Epithelial cell of esophagus (primary cell): ENCODE data around the gene CTSS.

Experiments
- DNase-seq: peaks from one replicate; pipeline ENCODE4 v3.0.0; 2010; ENCODE audit warnings: low read depth
- H3K4me3 ChIP-seq: 2 replicates; pipeline ENCODE4 v1.5.1; 2011; ENCODE audit warnings: mild to moderate bottlenecking, low read length, control low read depth
- CTCF ChIP-seq: IDR thresholded peaks from 2 replicates; pipeline ENCODE4 v1.5.1; 2011; ENCODE audit warnings: low read depth, mild to moderate bottlenecking, low read length, control low read depth, inconsistent platforms; ENCODE audit not compliant: insufficient read depth; ENCODE audit errors: missing control alignments

Gene CTSS

GRCh38 chr1:150765296-150765976, at the start of gene CTSS:
TSS of gene CTSS (minus strand) at chr1:150765778. CDS start at chr1:150764763, 1,015 bp downstream.
- DNase-seq: no peak
- H3K4me3 ChIP-seq: no peak within 1 kb of the TSS
- no peak for TF ChIP-seq CTCF

- TF ChIP-seq CTCF: peak; percentile 97
- peak; percentile 85 for DNase-seq
- no peak overlapping the region for H3K4me3 ChIP-seq
Observed at GRCh38 chr1:150813028-150813707, 47.6 kb upstream of the CTSS start.

GRCh38 chr1:150810958-150811659, 45.5 kb upstream of the CTSS start:
- TF ChIP-seq CTCF: no peak
- no peak for DNase-seq

DNA sequence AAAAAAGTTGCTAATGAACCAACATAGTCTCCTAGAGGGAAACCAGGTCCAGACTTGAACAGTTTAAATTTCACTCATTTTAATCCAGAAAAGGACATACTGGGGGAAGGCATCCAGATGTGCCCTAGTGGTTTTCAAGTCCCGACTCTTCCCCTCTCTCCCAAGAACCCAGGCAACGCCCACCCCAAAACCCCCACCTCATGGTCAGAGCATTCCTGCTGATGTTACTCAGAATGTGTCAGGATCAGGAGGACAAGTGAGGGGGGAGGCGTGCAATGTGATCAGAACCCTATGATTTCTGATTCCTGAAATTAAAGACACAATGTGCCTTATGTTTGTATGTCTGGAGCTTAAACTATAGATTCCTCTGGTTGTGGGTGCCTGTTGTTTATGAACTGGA, 44.1 kb upstream of the CTSS start:
- peak; percentile 93 for DNase-seq
- TF ChIP-seq CTCF: no peak
- H3K4me3 ChIP-seq: no peak overlapping the region

More at GRCh38 chr1:150810958-150811659, 45.5 kb upstream of the CTSS start:
- no peak overlapping the region for H3K4me3 ChIP-seq

GRCh38 chr1:150808846-150809245, 43.3 kb upstream of the CTSS start:
- no peak for TF ChIP-seq CTCF
- H3K4me3 ChIP-seq: no peak overlapping the region
- DNase-seq: no peak

DNA sequence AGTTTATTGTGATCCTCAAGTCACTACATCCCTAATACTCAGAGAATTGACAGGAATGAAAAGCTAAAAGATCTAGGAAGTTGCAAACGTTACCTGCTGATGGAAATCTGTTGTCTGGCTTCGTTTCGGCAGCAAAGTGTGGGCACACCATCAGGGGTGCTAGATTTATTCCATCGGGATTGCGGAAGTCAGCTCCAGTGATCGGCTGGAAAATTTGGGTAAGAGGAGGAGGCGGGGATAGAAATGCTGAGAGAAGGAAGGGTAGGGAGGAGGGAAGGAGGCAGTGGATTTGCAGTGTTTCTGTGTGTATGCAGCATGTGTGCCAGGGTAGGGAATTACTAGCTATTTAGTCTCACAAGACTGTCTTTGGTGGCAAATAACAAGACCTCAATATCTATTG, 42.5 kb upstream of the CTSS start, which contains the start of gene CTSK:
TSS of gene CTSK (minus strand) at position 140 of the 400 bp plus-strand sequence. CDS start 1,455 bp downstream, outside the sequence.
- DNase-seq: no peak
- TF ChIP-seq CTCF: no peak
- H3K4me3 ChIP-seq: no peak within 1 kb of the TSS
